ENCODE data around the gene EBF3. TPM values are rescaled to one million over a fixed set of nuclear protein-coding genes. Genes with fewer than 3 reads are reported as not detected.
A peak's percentile ranks its signal among the peaks of the same experiment; 100 is the strongest.

Gene EBF3
- total RNA-seq, 1 experiment from 2014 or later, result 0.22 TPM

DNA sequence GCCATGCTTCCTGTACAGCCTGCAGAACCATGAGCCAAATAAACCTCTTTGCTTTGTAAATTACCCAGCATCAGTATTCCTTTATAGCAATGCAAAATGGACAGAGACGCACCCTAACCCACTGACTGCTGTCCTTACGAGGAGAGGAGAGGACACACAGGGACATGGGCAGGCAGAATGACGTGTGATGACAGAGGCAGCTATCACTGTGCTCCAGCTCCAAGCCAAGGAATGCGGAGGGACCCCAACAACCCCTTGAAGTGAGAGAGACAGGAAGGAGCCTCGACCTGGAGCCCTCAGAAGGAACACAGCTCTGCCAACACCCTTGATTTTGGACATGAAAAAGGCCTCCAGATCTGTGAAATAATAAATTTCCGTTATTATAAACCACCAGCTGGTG, 46.6 kb upstream of the EBF3 start:
- Histone ChIP-seq H3T11ph (ENCODE audit: low read length) (no peak overlapping the region), H3K23ac (ENCODE audit: insufficient read length, low read depth, low read length) (no peak overlapping the region), H2BK12ac (ENCODE audit: insufficient read length, low read depth, low read length) (no peak overlapping the region), H3K4me2 (ENCODE audit: insufficient read depth, insufficient read length, low read length) (no peak overlapping the region), H2BK15ac (ENCODE audit: low read depth, low read length) (no peak overlapping the region), H3K27ac (ENCODE audit: insufficient read length, low read depth, low read length) (no peak overlapping the region), H4K20me1 (ENCODE audit: control insufficient read depth, insufficient read depth, insufficient read length) (no peaks in the 10 kb centered on the region), H3K9me3 (ENCODE audit: control insufficient read depth, low read depth, low read length) (no peaks in the 10 kb centered on the region), H3K9ac (ENCODE audit: extremely low read depth, insufficient read length, low read length) (no peak overlapping the region), H3K79me1 (ENCODE audit: insufficient read depth, low read depth, low read length, poor library complexity, severe bottlenecking) (no peaks in the 10 kb centered on the region), H3K4ac (ENCODE audit: low read depth, low read length) (no peak overlapping the region), H2BK120ac (ENCODE audit: low read depth, low read length, poor library complexity, severe bottlenecking) (no peak overlapping the region), H4K8ac (replicated peaks; ENCODE audit: insufficient read length, low read depth, low read length) (no peak overlapping the region), H4K91ac (ENCODE audit: insufficient read length, low read depth, low read length) (no peak overlapping the region), H3K18ac (ENCODE audit: insufficient read length, low read depth, low read length) (no peak overlapping the region), H3K79me2 (ENCODE audit: insufficient read depth, low read length) (no peaks in the 10 kb centered on the region), H2BK5ac (ENCODE audit: insufficient read length, low read length) (no peak overlapping the region), H3K4me1 (ENCODE audit: insufficient read depth, low read length) (no peaks in the 10 kb centered on the region), H2BK20ac (ENCODE audit: low read depth, low read length, poor library complexity, severe bottlenecking) (no peak overlapping the region), H3K23me2 (ENCODE audit: insufficient read length, low read depth, low read length, poor library complexity, severe bottlenecking) (no peaks in the 10 kb centered on the region), H3K27me3 (ENCODE audit: insufficient read depth, low read length) (no peaks in the 10 kb centered on the region), H4K5ac (ENCODE audit: insufficient read length, low read depth, low read length) (peak overlapping the region; percentile 75), H2AFZ (ENCODE audit: low read length) (no peak overlapping the region), H2AK5ac (ENCODE audit: insufficient read length, low read length) (no peak overlapping the region), H3K56ac (ENCODE audit: insufficient read length, low read depth, low read length) (no peak overlapping the region), H3K14ac (ENCODE audit: insufficient read depth, low read length) (peak overlapping the region; percentile 59; the same call in 1 of the 2 replicates)
- Mint-ChIP-seq H3K36me3 (ENCODE audit: insufficient read depth in 1 of 3, low read depth in 3 of 3) (no peaks in the 10 kb centered on the region), H3K27ac (no peak overlapping the region), H3K27me3 (ENCODE audit: low read depth) (peaks cover 14% of the 10 kb centered on the region), H3K4me3 (no peak overlapping the region), H3K9me3 (no peaks in the 10 kb centered on the region), H3K4me1 (peaks cover 0 to 2% of the 10 kb centered on the region in 2 experiments; a peak in 1 of 4 replicates)
- WGBS (ENCODE audit: extremely low coverage, insufficient read length, low lambda C conversion rate), result no CpG with 5 or more reads among the region's 6 CpGs
- DNase-seq, result no peak
- TF ChIP-seq, protein P1, sequence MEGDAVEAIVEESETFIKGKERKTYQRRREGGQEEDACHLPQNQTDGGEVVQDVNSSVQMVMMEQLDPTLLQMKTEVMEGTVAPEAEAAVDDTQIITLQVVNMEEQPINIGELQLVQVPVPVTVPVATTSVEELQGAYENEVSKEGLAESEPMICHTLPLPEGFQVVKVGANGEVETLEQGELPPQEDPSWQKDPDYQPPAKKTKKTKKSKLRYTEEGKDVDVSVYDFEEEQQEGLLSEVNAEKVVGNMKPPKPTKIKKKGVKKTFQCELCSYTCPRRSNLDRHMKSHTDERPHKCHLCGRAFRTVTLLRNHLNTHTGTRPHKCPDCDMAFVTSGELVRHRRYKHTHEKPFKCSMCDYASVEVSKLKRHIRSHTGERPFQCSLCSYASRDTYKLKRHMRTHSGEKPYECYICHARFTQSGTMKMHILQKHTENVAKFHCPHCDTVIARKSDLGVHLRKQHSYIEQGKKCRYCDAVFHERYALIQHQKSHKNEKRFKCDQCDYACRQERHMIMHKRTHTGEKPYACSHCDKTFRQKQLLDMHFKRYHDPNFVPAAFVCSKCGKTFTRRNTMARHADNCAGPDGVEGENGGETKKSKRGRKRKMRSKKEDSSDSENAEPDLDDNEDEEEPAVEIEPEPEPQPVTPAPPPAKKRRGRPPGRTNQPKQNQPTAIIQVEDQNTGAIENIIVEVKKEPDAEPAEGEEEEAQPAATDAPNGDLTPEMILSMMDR (conservative IDR thresholded peaks at IDR 0.05), result no peak
